BJ (cell line): ENCODE data around the gene THBS4. TPM values are rescaled to one million over a fixed set of nuclear protein-coding genes. Genes with fewer than 3 reads are reported as not detected.

ENCODE experiments used
- CTCF ChIA-PET: fragments of 350-600 bp; formaldehyde crosslinking; extraction: SDS; loops from one replicate; lab custom pipeline; 2021; ENCODE audit warnings: antibody characterized with exemption, inconsistent platforms; lab: Yijun Ruan, JAX
- POLR2A ChIA-PET: fragments of 300-600 bp; sonication (Branson Sonifier 250); formaldehyde crosslinking; extraction: SDS; loops from one replicate; lab custom pipeline; 2021; ENCODE audit warnings: antibody characterized with exemption; lab: Charles Lee
- DNase-seq: peaks from one replicate; pipeline ENCODE4 v3.0.0-alpha.2; 2011; ENCODE audit warnings: low read depth
- H3K27me3 ChIP-seq: 2 replicates; pipeline ENCODE4 v1.6.0; 2011; ENCODE audit warnings: low read length; ENCODE audit not compliant: control insufficient read depth, insufficient read depth
- H3K36me3 ChIP-seq: 2 replicates; pipeline ENCODE4 v1.5.1; 2011; ENCODE audit warnings: low read length; ENCODE audit not compliant: control insufficient read depth, insufficient read depth
- H3K4me3 ChIP-seq: 2 replicates; pipeline ENCODE4 v1.5.1; 2011; ENCODE audit warnings: low read depth, mild to moderate bottlenecking, control low read depth, low read length
- CTCF ChIP-seq: IDR thresholded peaks from 2 replicates; pipeline ENCODE4 v1.5.1; 2011; ENCODE audit warnings: low read depth, mild to moderate bottlenecking, control low read depth, inconsistent platforms, low read length, moderate library complexity; ENCODE audit not compliant: insufficient read depth
- polyA plus RNA-seq: library from polyadenylated mRNA; depleted of rRNA; stranded (reverse); fragments of >200 nt; gene quantifications from 2 replicates; pipeline ENCODE4 v1.2.3, GENCODE V29; 2011

The THBS4 gene
- polyA plus RNA-seq, 1 experiment: 0.54 TPM

DNA sequence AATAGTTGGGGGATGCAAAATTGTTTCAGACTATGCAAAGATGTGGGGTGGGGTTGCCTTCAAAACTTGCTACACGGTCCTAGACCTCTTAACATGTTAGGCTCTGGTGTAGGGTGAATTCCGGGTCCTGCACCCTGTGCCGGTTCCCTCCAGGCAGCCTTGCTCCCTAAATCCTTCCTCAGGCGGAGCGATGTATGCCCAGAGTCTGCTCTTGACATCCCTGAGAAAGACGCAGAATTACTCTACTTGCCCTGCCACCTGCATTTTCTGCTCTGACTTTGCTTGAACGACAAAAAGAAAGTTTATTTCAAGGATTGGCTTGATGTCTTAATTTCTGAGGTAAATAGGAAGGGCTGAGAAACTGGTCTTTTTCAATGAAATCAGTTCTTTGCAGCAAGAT is 691 bp downstream of the THBS4 start:
- POLR2A ChIA-PET: no interaction called here
- CTCF ChIA-PET: interaction anchor here (1.3 kb wide), 1 partner anchor 10 kb away, joined by 3 read pairs; no protein-coding TSS in a partner anchor
- no peak for DNase-seq
- Histone ChIP-seq H3K27me3 (peaks cover 20% of the 10 kb centered on the region), H3K36me3 (no peaks in the 10 kb centered on the region), H3K4me3 (no peak overlapping the region)
- no peak for TF ChIP-seq CTCF

DNA sequence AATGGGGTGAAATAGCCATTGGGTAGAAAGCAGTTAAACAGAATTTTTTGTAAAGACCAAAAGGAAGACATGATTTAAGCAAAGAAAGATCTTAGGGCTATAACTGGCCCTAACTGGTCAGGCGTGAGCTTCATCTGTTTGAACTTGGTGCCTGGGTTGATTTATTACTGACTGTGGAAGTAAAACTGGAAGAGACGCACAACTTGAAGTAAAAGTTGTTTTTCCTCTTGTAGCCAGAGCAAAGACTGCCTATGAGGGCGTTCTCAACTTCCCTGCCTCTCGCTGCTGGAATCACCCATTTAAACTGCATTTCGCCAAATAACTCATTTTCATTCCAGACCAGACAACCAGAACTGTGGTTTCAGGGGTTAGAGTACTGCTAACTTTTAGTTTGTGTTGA is 1.5 kb downstream of the THBS4 start:
- ChIA-PET CTCF (interaction anchor here (1.3 kb wide), 1 partner anchor 9 kb away, joined by 3 read pairs; no protein-coding TSS in a partner anchor), POLR2A (no interaction called here)
- DNase-seq: no peak
- Histone ChIP-seq H3K4me3 (no peak overlapping the region), H3K27me3 (peaks cover 20% of the 10 kb centered on the region), H3K36me3 (no peaks in the 10 kb centered on the region)
- TF ChIP-seq CTCF: no peak

GRCh38 chr5:80037366-80037765 is 2.2 kb downstream of the THBS4 start:
- Histone ChIP-seq H3K27me3 (peaks cover 20% of the 10 kb centered on the region), H3K36me3 (no peaks in the 10 kb centered on the region), H3K4me3 (no peak overlapping the region)
- ChIA-PET POLR2A (no interaction called here), CTCF (no interaction called here)
- TF ChIP-seq CTCF: no peak
- DNase-seq: no peak

GRCh38 chr5:80039650-80040049 is 4.5 kb downstream of the THBS4 start:
- TF ChIP-seq CTCF: no peak
- POLR2A ChIA-PET: no interaction called here
- Histone ChIP-seq H3K4me3 (no peak overlapping the region), H3K27me3 (peaks cover 16% of the 10 kb centered on the region), H3K36me3 (no peaks in the 10 kb centered on the region)
- no peak for DNase-seq
- CTCF ChIA-PET: interaction anchor here (1.0 kb wide), 1 partner anchor 12 kb away, joined by 3 read pairs; no protein-coding TSS in a partner anchor

DNA sequence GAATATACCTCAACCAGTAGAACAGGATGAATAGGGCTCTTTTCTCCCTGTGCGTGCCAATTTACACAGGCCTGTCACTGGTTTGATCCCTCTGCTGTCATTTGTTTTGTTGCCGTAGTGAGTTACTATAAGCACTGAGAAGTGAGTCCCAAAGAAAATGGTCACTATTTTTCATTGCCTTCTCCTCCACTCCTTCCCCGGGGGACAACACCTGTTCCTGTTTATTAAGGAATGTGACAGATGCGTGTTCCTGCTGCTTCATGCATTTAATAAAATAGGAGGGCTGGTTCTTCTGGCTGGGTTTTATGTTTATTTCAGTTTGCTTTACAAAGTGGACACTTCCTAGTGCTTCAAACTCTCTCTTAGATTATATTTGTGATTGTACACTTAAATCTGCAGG is 6.4 kb downstream of the THBS4 start:
- CTCF ChIA-PET: interaction anchor here (0.9 kb wide), 1 partner anchor 42 kb away, joined by 3 read pairs; no protein-coding TSS in a partner anchor
- Histone ChIP-seq H3K36me3 (no peaks in the 10 kb centered on the region), H3K4me3 (no peak overlapping the region), H3K27me3 (peaks cover 6% of the 10 kb centered on the region)
- no peak for TF ChIP-seq CTCF
- DNase-seq: no peak
- POLR2A ChIA-PET: no interaction called here
